Esophagus squamous epithelium (tissue), 4 donors: ENCODE results near the gene CD93.

Experiments used
- POLR2A ChIP-seq, 4 donors: fragments of 450-650 bp; IDR thresholded peaks; one replicate each; pipeline ENCODE4 v1.6.1; 2017; ENCODE audit warnings: antibody characterized with exemption in 4 of 4, mild to moderate bottlenecking in 4 of 4, moderate library complexity in 3 of 4
- TF ChIP-seq, protein P1 (sequence below), 6 experiments: fragments of 450-650 bp in 4 of 6; fragments of 200-600 bp in 2 of 6; sonication (generic) in 2 of 6; IDR thresholded peaks; one replicate each; pipeline ENCODE4 v1.5.1; 2016 to 2019; ENCODE audit warnings: antibody characterized with exemption in 6 of 6, mild to moderate bottlenecking in 4 of 6, moderate library complexity in 4 of 6

GRCh38 chr20:23097636-23098580, 11.8 kb upstream of the CD93 start:
- TF ChIP-seq, protein P1, sequence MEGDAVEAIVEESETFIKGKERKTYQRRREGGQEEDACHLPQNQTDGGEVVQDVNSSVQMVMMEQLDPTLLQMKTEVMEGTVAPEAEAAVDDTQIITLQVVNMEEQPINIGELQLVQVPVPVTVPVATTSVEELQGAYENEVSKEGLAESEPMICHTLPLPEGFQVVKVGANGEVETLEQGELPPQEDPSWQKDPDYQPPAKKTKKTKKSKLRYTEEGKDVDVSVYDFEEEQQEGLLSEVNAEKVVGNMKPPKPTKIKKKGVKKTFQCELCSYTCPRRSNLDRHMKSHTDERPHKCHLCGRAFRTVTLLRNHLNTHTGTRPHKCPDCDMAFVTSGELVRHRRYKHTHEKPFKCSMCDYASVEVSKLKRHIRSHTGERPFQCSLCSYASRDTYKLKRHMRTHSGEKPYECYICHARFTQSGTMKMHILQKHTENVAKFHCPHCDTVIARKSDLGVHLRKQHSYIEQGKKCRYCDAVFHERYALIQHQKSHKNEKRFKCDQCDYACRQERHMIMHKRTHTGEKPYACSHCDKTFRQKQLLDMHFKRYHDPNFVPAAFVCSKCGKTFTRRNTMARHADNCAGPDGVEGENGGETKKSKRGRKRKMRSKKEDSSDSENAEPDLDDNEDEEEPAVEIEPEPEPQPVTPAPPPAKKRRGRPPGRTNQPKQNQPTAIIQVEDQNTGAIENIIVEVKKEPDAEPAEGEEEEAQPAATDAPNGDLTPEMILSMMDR (IDR thresholded peaks at IDR 0.05), result no peak
- TF ChIP-seq POLR2A (IDR thresholded peaks at IDR 0.05), result no peak
